ENCODE data around the gene OR13C9. TPM values are rescaled to one million over a fixed set of nuclear protein-coding genes. Genes with fewer than 3 reads are reported as not detected.
"Not testable (repeated sequence)": the region's sequence is repeated elsewhere in the genome, so short reads cannot be mapped to it uniquely, and the experiment has no call there.

Gene OR13C9
- total and polyA plus RNA-seq, 2 experiments from 2014 or later = not detected

DNA sequence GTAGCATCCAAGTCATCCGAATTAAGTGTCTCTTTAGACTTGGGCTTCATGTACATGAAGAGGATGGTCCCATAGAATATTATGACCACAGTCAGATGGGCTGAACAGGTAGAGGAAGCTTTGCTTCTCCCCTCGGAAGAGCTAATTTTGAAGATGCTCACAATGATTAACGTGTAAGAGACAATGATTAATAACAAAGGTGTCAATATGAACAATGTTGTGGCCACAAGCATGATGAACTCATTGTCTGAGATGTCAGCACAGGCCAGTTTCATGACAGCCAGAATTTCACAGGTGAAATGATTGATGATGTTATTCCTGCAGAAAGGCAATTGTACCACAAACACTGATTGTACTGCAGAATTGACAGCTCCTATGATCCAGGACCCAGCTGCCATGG lies 13.2 kb downstream of the OR13C9 start:
- no peaks in the 10 kb centered on the region for H3K79me2 ChIP-seq (ENCODE audit: insufficient read depth)
- no peaks in the 10 kb centered on the region for H4K20me1 ChIP-seq (ENCODE audit: insufficient read depth)
- TF ChIP-seq EZH2phosphoT487 (IDR thresholded peaks at IDR 0.05; ENCODE audit: insufficient read depth, low read depth) = no peak
- TF ChIP-seq EZH2 (IDR thresholded peaks at IDR 0.05; ENCODE audit: insufficient read depth, poor library complexity, severe bottlenecking) = no peak
- no peaks in the 10 kb centered on the region for H3F3A ChIP-seq (ENCODE audit: insufficient read depth)
- H3K4me1 ChIP-seq (ENCODE audit: insufficient read depth) = no peaks in the 10 kb centered on the region
- WGBS, 2 experiments (ENCODE audit: low coverage in 1 of 2, low lambda C conversion rate in 2 of 2, missing lambda C conversion rate in 2 of 2) = 61% methylated on average over 3 of the region's 3 CpGs
- no peaks in the 10 kb centered on the region for H3K9me3 ChIP-seq (ENCODE audit: low read depth)
- H3K9me2 ChIP-seq (ENCODE audit: insufficient read depth) = no peaks in the 10 kb centered on the region
- no peak overlapping the region for H3K27ac ChIP-seq
- no peak for DNase-seq
- H3K4me3 ChIP-seq = no peak overlapping the region
- in situ Hi-C loops (cut with MboI) = no loop called here
- H3K4me2 ChIP-seq (ENCODE audit: unreplicated experiment) = no peak overlapping the region
- no peaks in the 10 kb centered on the region for H3K27me3 ChIP-seq (replicated peaks; ENCODE audit: insufficient read depth)
- no peak overlapping the region for H3K9ac ChIP-seq
- H2AFZ ChIP-seq = no peak overlapping the region
- H3K36me3 ChIP-seq (ENCODE audit: low read depth) = no peaks in the 10 kb centered on the region

GRCh38 chr9:104599313-104599712 lies 18.7 kb downstream of the OR13C9 start, which contains the start of gene OR13C5:
Gene OR13C5, minus strand, starts transcription at chr9:104599413. Its CDS starts 0 bp downstream, at chr9:104599413.
- H2AFZ ChIP-seq; H3K27ac ChIP-seq; H3K9ac ChIP-seq; H3K4me1 ChIP-seq (ENCODE audit: insufficient read depth); H3K9me3 ChIP-seq (ENCODE audit: low read depth); H3F3A ChIP-seq (ENCODE audit: insufficient read depth); H3K4me3 ChIP-seq; H3K4me2 ChIP-seq (ENCODE audit: unreplicated experiment); H3K36me3 ChIP-seq (ENCODE audit: low read depth); in situ Hi-C loops (cut with MboI); H3K27me3 ChIP-seq (replicated peaks; ENCODE audit: insufficient read depth); H4K20me1 ChIP-seq (ENCODE audit: insufficient read depth); H3K79me2 ChIP-seq (ENCODE audit: insufficient read depth); DNase-seq; H3K9me2 ChIP-seq (ENCODE audit: insufficient read depth): not testable (repeated sequence)

GRCh38 chr9:104598749-104599148 lies 19.3 kb downstream of the OR13C9 start:
- 42 to 60% methylated on average over 3 of the region's 3 CpGs for WGBS, 2 experiments (ENCODE audit: low coverage in 1 of 2, low lambda C conversion rate in 2 of 2, missing lambda C conversion rate in 2 of 2)
- H3K4me1 ChIP-seq (ENCODE audit: insufficient read depth); H3K27me3 ChIP-seq (replicated peaks; ENCODE audit: insufficient read depth); H3K4me2 ChIP-seq (ENCODE audit: unreplicated experiment); H3K36me3 ChIP-seq (ENCODE audit: low read depth); H3K27ac ChIP-seq; H3K9me2 ChIP-seq (ENCODE audit: insufficient read depth); H3K79me2 ChIP-seq (ENCODE audit: insufficient read depth); DNase-seq; H3K9ac ChIP-seq; H2AFZ ChIP-seq; H3K4me3 ChIP-seq; in situ Hi-C loops (cut with MboI); H4K20me1 ChIP-seq (ENCODE audit: insufficient read depth); H3K9me3 ChIP-seq (ENCODE audit: low read depth); H3F3A ChIP-seq (ENCODE audit: insufficient read depth): not testable (repeated sequence)

GRCh38 chr9:104589626-104590025 lies 28.4 kb downstream of the OR13C9 start:
- Histone ChIP-seq H3K4me1 (ENCODE audit: insufficient read depth) (peaks cover 17% of the 10 kb centered on the region), H2AFZ (no peak overlapping the region), H3K9ac (no peak overlapping the region), H4K20me1 (ENCODE audit: insufficient read depth) (no peaks in the 10 kb centered on the region), H3K27me3 (replicated peaks; ENCODE audit: insufficient read depth) (no peaks in the 10 kb centered on the region), H3K9me2 (ENCODE audit: insufficient read depth) (no peaks in the 10 kb centered on the region), H3K36me3 (ENCODE audit: low read depth) (no peaks in the 10 kb centered on the region), H3K9me3 (ENCODE audit: low read depth) (no peaks in the 10 kb centered on the region), H3K4me2 (ENCODE audit: unreplicated experiment) (no peak overlapping the region), H3K27ac (no peak overlapping the region), H3K4me3 (no peak overlapping the region), H3F3A (ENCODE audit: insufficient read depth) (peaks cover 8% of the 10 kb centered on the region; the same call in 1 of the 2 replicates), H3K79me2 (ENCODE audit: insufficient read depth) (no peaks in the 10 kb centered on the region)
- peak; percentile 1 for DNase-seq
- in situ Hi-C loops (cut with MboI) = no loop called here
- TF ChIP-seq EZH2phosphoT487 (IDR thresholded peaks at IDR 0.05; ENCODE audit: insufficient read depth, low read depth) (no peak), EZH2 (IDR thresholded peaks at IDR 0.05; ENCODE audit: insufficient read depth, poor library complexity, severe bottlenecking) (no peak)
- WGBS, 2 experiments (ENCODE audit: low coverage in 1 of 2, low lambda C conversion rate in 2 of 2, missing lambda C conversion rate in 2 of 2) = 10 to 13% methylated on average over 1 of the region's 1 CpG

GRCh38 chr9:104586496-104587180 lies 31.4 kb downstream of the OR13C9 start:
- peak overlapping the region; percentile 84 for H3K27ac ChIP-seq
- H3F3A ChIP-seq (ENCODE audit: insufficient read depth) = peaks cover 8% of the 10 kb centered on the region; the same call in 1 of the 2 replicates
- no peaks in the 10 kb centered on the region for H3K36me3 ChIP-seq (ENCODE audit: low read depth)
- peaks cover 17% of the 10 kb centered on the region for H3K4me1 ChIP-seq (ENCODE audit: insufficient read depth)
- peak overlapping the region; percentile 57 for H3K9ac ChIP-seq
- 0% methylated on average over 1 of the region's 1 CpG for WGBS, 2 experiments (ENCODE audit: low coverage in 1 of 2, low lambda C conversion rate in 2 of 2, missing lambda C conversion rate in 2 of 2)
- H3K79me2 ChIP-seq (ENCODE audit: insufficient read depth) = no peaks in the 10 kb centered on the region
- in situ Hi-C loops (cut with MboI) = no loop called here
- no peaks in the 10 kb centered on the region for H3K9me3 ChIP-seq (ENCODE audit: low read depth)
- peak; percentile 77 for DNase-seq
- H4K20me1 ChIP-seq (ENCODE audit: insufficient read depth) = no peaks in the 10 kb centered on the region
- TF ChIP-seq EZH2phosphoT487 (IDR thresholded peaks at IDR 0.05; ENCODE audit: insufficient read depth, low read depth) (no peak), EZH2 (IDR thresholded peaks at IDR 0.05; ENCODE audit: insufficient read depth, poor library complexity, severe bottlenecking) (no peak)
- no peak overlapping the region for H3K4me3 ChIP-seq
- no peaks in the 10 kb centered on the region for H3K9me2 ChIP-seq (ENCODE audit: insufficient read depth)
- H3K27me3 ChIP-seq (replicated peaks; ENCODE audit: insufficient read depth) = no peaks in the 10 kb centered on the region
- H2AFZ ChIP-seq = peak overlapping the region; percentile 13; the same call in 1 of the 2 replicates
- H3K4me2 ChIP-seq (ENCODE audit: unreplicated experiment) = peak overlapping the region; percentile 38
